HCT116 (cell line): ENCODE results near the gene DNM1. TPM values are rescaled to one million over a fixed set of nuclear protein-coding genes. Genes with fewer than 3 reads are reported as not detected.

ENCODE experiments used
- ATAC-seq: fragments of 200-7000 bp; cut with Tn5 transposase; 2 replicates; pipeline ENCODE4 v1.9.1; 2020; ENCODE audit warnings: mild to moderate bottlenecking, moderate library complexity
- BruUV-seq: library from RNA; stranded (reverse); fragments of 400-500 nt; replicated peaks from 2 replicates; lab custom pipeline; 2021; lab: Mats Ljungman, UMichigan
- CTCF ChIA-PET: fragments of 300-600 bp; sonication (Branson Sonifier 250); formaldehyde crosslinking; loops from one replicate; lab custom pipeline; 2021; ENCODE audit warnings: antibody characterized with exemption; lab: Charles Lee
- POLR2A ChIA-PET: fragments of 300-600, 350-600 bp; sonication (Branson Sonifier 250); formaldehyde crosslinking; loops from one replicate; lab custom pipeline; 2021; ENCODE audit warnings: antibody characterized with exemption; lab: Charles Lee
- RAD21 ChIA-PET, 2 experiments: fragments of 300-600 bp; sonication (Branson Sonifier 250); formaldehyde crosslinking; loops; one replicate each; lab custom pipeline; 2023; ENCODE audit warnings: low total read pairs in 2 of 2; ENCODE audit not compliant: uncharacterized antibody in 2 of 2, unreplicated experiment in 2 of 2, low non-redundant PET in 1 of 2; lab: Charles Lee
- DNase-seq: peaks from one replicate; pipeline ENCODE4 v3.0.0-alpha.2; 2010; ENCODE audit warnings: low read depth, low spot score
- H2AFZ ChIP-seq: fragments of 200-600 bp; shearing (Covaris generic), sonication (generic); 2 replicates; pipeline ENCODE4 v1.6.1; 2017; ENCODE audit warnings: low read depth, mixed run types, mixed read lengths, antibody characterized with exemption, low read length; ENCODE audit not compliant: poor library complexity, severe bottlenecking
- H3K27ac ChIP-seq: 2 replicates; pipeline ENCODE4 v1.5.1; 2012; ENCODE audit warnings: low read depth, low read length
- H3K27me3 ChIP-seq: fragments of 200-600 bp; sonication (generic); 2 replicates; pipeline ENCODE4 v1.6.1; 2016; ENCODE audit warnings: mixed run types, low read length, mixed read lengths; ENCODE audit not compliant: insufficient read depth
- H3K36me3 ChIP-seq, 2 experiments: fragments of 200-500 bp in 1 of 2; fragments of 200-600 bp in 1 of 2; sonication (Bioruptor generic) in 1 of 2; sonication (generic) in 1 of 2; 2 replicates each; pipeline versions ENCODE4 v1.5.1 to v1.6.1; 2014 to 2016; ENCODE audit warnings: low read length in 2 of 2, inconsistent platforms in 1 of 2, mixed read lengths in 1 of 2, mixed run types in 1 of 2; ENCODE audit not compliant: insufficient read depth in 2 of 2, control insufficient read depth in 1 of 2
- H3K4me1 ChIP-seq, 2 experiments: fragments of 200-600 bp in 1 of 2; sonication (generic) in 1 of 2; 2 replicates each; pipeline versions ENCODE4 v1.5.1 to v1.6.1; 2012 to 2017; ENCODE audit warnings: low read length in 2 of 2, inconsistent platforms in 1 of 2, mild to moderate bottlenecking in 1 of 2, mixed read lengths in 1 of 2, mixed run types in 1 of 2, moderate library complexity in 1 of 2; ENCODE audit not compliant: insufficient read depth in 2 of 2, control insufficient read depth in 1 of 2
- H3K4me2 ChIP-seq: fragments of 200-600 bp; sonication (generic); 2 replicates; pipeline ENCODE4 v1.6.1; 2017; ENCODE audit warnings: mixed run types, low read length, mixed read lengths
- H3K4me3 ChIP-seq, 2 experiments: fragments of 200-600 bp in 1 of 2; sonication (generic) in 1 of 2; replicated peaks in 1 of 2; 2 replicates each; pipeline ENCODE4 v1.5.1; 2011 to 2016; ENCODE audit warnings: low read length in 2 of 2, control low read depth in 1 of 2, low read depth in 1 of 2, mild to moderate bottlenecking in 1 of 2, mixed read lengths in 1 of 2, mixed run types in 1 of 2
- H3K79me2 ChIP-seq: fragments of 200-600 bp; sonication (generic); 2 replicates; pipeline ENCODE4 v1.6.1; 2017; ENCODE audit warnings: mild to moderate bottlenecking, mixed run types, low read length, moderate library complexity, mixed read lengths; ENCODE audit not compliant: insufficient read depth
- H3K9ac ChIP-seq: fragments of 200-600 bp; sonication (generic); 2 replicates; pipeline ENCODE4 v1.6.1; 2016; ENCODE audit warnings: low read length, mixed read lengths
- H3K9me2 ChIP-seq: fragments of 200-600 bp; sonication (generic), shearing (Covaris generic); 2 replicates; pipeline ENCODE4 v1.6.1; 2017; ENCODE audit warnings: mixed run types, mild to moderate bottlenecking, moderate library complexity; ENCODE audit not compliant: insufficient read depth
- H3K9me3 ChIP-seq, 2 experiments: fragments of 200-500 bp in 1 of 2; fragments of 200-600 bp in 1 of 2; sonication (Bioruptor generic) in 1 of 2; sonication (generic) in 1 of 2; 2 replicates each; pipeline ENCODE4 v1.6.1; 2014 to 2017; ENCODE audit warnings: low read length in 2 of 2, mixed read lengths in 2 of 2, inconsistent platforms in 1 of 2, low read depth in 1 of 2, mild to moderate bottlenecking in 1 of 2, mixed run types in 1 of 2, moderate library complexity in 1 of 2; ENCODE audit not compliant: control insufficient read depth in 1 of 2, insufficient read depth in 1 of 2
- H4K20me1 ChIP-seq: fragments of 200-600 bp; sonication (generic), shearing (Covaris generic); 2 replicates; pipeline ENCODE4 v1.6.1; 2017; ENCODE audit warnings: mixed run types, mild to moderate bottlenecking, moderate library complexity; ENCODE audit not compliant: insufficient read depth
- ATF3 ChIP-seq: IDR thresholded peaks from 2 replicates; pipeline ENCODE4 v1.6.1; 2012
- CBX3 ChIP-seq: IDR thresholded peaks from 2 replicates; pipeline ENCODE4 v1.6.1; 2012; ENCODE audit warnings: low read depth
- CEBPB ChIP-seq: IDR thresholded peaks from 2 replicates; pipeline ENCODE4 v1.6.1; 2012; ENCODE audit warnings: low read depth
- CTCF ChIP-seq, 3 experiments: fragments of 200-600 bp in 1 of 3; sonication (generic) in 1 of 3; IDR thresholded peaks in 2 of 3; conservative IDR thresholded peaks in 1 of 3; 2 replicates each; pipeline ENCODE4 v1.5.1; 2012 to 2017; ENCODE audit warnings: low read depth in 2 of 3, low read length in 2 of 3, antibody characterized with exemption in 1 of 3, borderline replicate concordance in 1 of 3, control low read depth in 1 of 3, mild to moderate bottlenecking in 1 of 3, mixed read lengths in 1 of 3, mixed run types in 1 of 3, moderate library complexity in 1 of 3; ENCODE audit not compliant: insufficient read depth in 1 of 3
- ELF1 ChIP-seq: IDR thresholded peaks from 2 replicates; pipeline ENCODE4 v1.6.1; 2012; ENCODE audit warnings: low read depth, borderline replicate concordance
- EZH2 ChIP-seq: fragments of 200-600 bp; sonication (generic); IDR thresholded peaks from 2 replicates; pipeline ENCODE4 v1.6.1; 2017; ENCODE audit warnings: antibody characterized with exemption, mixed run types
- EZH2phosphoT487 ChIP-seq: fragments of 200-600 bp; IDR thresholded peaks from 2 replicates; pipeline ENCODE4 v1.6.1; 2018; ENCODE audit warnings: antibody characterized with exemption, borderline replicate concordance
- FOSL1 ChIP-seq: IDR thresholded peaks from 2 replicates; pipeline ENCODE4 v1.6.1; 2012; ENCODE audit warnings: low read depth
- JUND ChIP-seq: IDR thresholded peaks from 2 replicates; pipeline ENCODE4 v1.6.1; 2012
- POLR2AphosphoS5 ChIP-seq: IDR thresholded peaks from 2 replicates; pipeline ENCODE4 v1.6.1; 2011; ENCODE audit warnings: mild to moderate bottlenecking, low read depth, low read length, moderate library complexity
- RAD21 ChIP-seq: IDR thresholded peaks from 2 replicates; pipeline ENCODE4 v1.6.1; 2012; ENCODE audit warnings: low read depth, mild to moderate bottlenecking
- REST ChIP-seq: IDR thresholded peaks from 2 replicates; pipeline ENCODE4 v1.6.1; 2012; ENCODE audit warnings: low read depth
- SIN3A ChIP-seq: IDR thresholded peaks from 2 replicates; pipeline ENCODE4 v1.6.1; 2012; ENCODE audit warnings: low read depth
- SP1 ChIP-seq: IDR thresholded peaks from 2 replicates; pipeline ENCODE4 v1.6.1; 2012; ENCODE audit warnings: low read depth
- TCF7L2 ChIP-seq: IDR thresholded peaks from 2 replicates; pipeline ENCODE4 v1.7.0; 2011; ENCODE audit warnings: borderline replicate concordance, inconsistent platforms; ENCODE audit not compliant: insufficient read depth, insufficient read length; ENCODE audit errors: extremely low read depth
- ZFX ChIP-seq: fragments of 450-650 bp; IDR thresholded peaks from 2 replicates; pipeline ENCODE4 v1.6.1; 2017
- ZNF274 ChIP-seq: fragments of 200-500 bp; sonication (Bioruptor generic); IDR thresholded peaks from 2 replicates; pipeline ENCODE4 v1.6.1; 2014; ENCODE audit warnings: mild to moderate bottlenecking, low read depth, low read length, inconsistent platforms
- intact Hi-C: fragments of 100-400 bp; cut with micrococcal nuclease; formaldehyde crosslinking; loops from 2 replicates; pipeline ENCODE4 v1.10.0; 2022
- total RNA-seq: library from RNA; stranded (reverse); gene quantifications from one replicate; pipeline ENCODE4 v1.2.1, GENCODE V29; 2021; ENCODE audit not compliant: unreplicated experiment

DNM1 gene
- total RNA-seq, 1 experiment from 2014 or later, result 12.0 TPM

GRCh38 chr9:128205296-128205944 lies 2.2 kb downstream of the DNM1 start:
- BruUV-seq, result no TSS peak
- DNase-seq (no peak), ATAC-seq (no peak)
- no peaks in the 10 kb centered on the region for H3K9me2 ChIP-seq
- intact Hi-C loops, result no loop called here
- no peaks in the 10 kb centered on the region for H3K9me3 ChIP-seq
- ChIA-PET CTCF (no interaction called here), RAD21 (no interaction called here), POLR2A (no interaction called here)
- peaks cover 4 to 19% of the 10 kb centered on the region in 2 experiments; a peak in 2 of 4 replicates for H3K4me1 ChIP-seq
- no peak overlapping the region for H3K4me3 ChIP-seq
- no peak overlapping the region for H2AFZ ChIP-seq
- TF ChIP-seq CEBPB, result no peak
- no peak for TF ChIP-seq SP1
- TF ChIP-seq JUND, result no peak
- TF ChIP-seq EZH2phosphoT487, result no peak
- TF ChIP-seq ATF3, result no peak
- no peak for TF ChIP-seq RAD21
- no peak for TF ChIP-seq EZH2
- no peak for TF ChIP-seq CTCF (IDR thresholded peaks at IDR 0.05 in 2 of 3, conservative IDR thresholded peaks at IDR 0.05 in 1 of 3; ENCODE audit: borderline replicate concordance in 1 of 3, insufficient read depth in 1 of 3, low read depth in 2 of 3, low read length in 2 of 3)
- TF ChIP-seq REST, result no peak
- no peak for TF ChIP-seq ZNF274
- TF ChIP-seq ELF1, result no peak
- no peak for TF ChIP-seq CBX3
- TF ChIP-seq FOSL1, result no peak
- TF ChIP-seq TCF7L2, result no peak
- TF ChIP-seq POLR2AphosphoS5, result no peak
- TF ChIP-seq ZFX, result no peak
- no peak for TF ChIP-seq SIN3A
- H3K27ac ChIP-seq, result no peak overlapping the region
- no peaks in the 10 kb centered on the region for H4K20me1 ChIP-seq
- H3K36me3 ChIP-seq, result no peaks in the 10 kb centered on the region
- no peak overlapping the region for H3K9ac ChIP-seq
- no peaks in the 10 kb centered on the region for H3K79me2 ChIP-seq
- H3K27me3 ChIP-seq, result no peaks in the 10 kb centered on the region
- H3K4me2 ChIP-seq, result no peak overlapping the region
